ENCODE data around the gene KAT2B.

KAT2B gene

DNA sequence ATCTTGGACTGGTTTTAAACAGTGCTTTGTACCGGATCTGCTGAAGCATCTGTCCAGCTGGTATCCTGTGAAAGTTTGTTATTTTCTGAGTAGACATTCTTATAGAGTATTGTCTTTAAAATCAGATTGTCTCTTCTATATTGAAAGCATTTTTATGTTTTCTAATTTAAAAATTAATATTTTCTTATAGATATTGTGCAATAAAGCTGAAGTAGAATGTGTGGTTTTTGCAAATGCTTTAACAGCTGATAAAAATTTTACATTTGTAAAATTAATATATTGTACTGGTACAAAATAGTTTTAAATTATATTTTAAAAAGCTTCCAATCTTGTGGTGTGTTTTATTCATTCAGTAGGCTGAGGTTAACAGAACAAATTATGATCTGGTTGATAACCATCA, 113.8 kb downstream of the KAT2B start:
- DNase-seq, result no peak

DNA sequence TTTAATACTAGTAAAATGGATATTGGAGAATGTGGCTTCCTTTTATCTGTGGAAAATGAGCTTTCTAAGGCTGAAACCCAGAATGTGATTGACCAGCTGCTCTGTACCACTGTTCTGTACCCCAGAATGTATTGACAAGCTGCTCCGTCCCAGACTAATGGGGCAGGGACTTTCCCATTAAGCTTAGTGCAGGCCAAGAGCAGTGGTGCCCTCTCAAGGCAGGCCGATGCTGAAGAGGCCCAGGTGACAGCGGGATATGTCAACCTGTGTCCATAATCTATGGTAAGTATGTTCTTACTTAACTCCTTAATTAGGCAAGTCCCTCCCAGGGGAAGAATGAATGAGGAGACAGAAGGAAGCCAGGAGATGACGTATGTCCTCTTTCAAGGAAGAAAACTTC, 114.7 kb downstream of the KAT2B start:
- no peak for DNase-seq

DNA sequence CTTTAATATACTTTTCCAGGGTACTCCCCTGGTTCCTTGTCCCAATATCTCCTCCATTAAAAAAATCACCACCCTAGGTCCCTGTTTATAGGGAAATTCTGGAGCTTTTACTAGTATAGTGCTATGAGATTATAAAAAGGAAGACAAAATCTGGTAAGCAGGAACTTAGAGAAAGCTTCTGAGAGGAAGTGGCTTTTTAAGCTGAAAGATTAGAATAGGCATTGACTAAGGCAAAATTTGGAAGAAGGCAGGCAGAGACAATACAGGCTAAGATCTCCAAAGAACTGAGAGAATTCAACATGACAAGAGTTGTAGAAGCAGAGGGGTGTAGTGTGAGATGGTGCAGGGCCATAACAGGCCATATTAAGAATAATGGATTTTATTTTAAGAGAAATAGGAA, 120.0 kb downstream of the KAT2B start:
- DNase-seq, result no peak

DNA sequence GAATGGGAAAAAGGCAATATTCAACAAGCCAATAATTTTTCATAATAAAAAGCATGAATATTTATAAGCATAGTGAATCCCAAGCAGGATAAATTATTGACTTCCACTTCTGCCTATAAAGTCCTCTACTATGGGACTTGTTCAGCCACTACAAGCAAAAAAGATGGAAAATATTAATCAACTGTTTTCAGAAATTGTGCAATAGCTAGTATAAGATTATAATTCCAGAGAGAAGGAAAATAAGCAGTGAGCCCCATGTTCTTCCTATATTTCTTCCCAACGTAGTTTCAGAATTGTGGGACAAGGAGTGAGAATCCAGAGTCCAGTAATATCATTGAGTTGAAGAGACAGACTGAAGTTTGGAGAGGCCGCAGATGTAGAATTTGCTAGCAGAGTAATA, 121.5 kb downstream of the KAT2B start:
- no peak for DNase-seq

DNA sequence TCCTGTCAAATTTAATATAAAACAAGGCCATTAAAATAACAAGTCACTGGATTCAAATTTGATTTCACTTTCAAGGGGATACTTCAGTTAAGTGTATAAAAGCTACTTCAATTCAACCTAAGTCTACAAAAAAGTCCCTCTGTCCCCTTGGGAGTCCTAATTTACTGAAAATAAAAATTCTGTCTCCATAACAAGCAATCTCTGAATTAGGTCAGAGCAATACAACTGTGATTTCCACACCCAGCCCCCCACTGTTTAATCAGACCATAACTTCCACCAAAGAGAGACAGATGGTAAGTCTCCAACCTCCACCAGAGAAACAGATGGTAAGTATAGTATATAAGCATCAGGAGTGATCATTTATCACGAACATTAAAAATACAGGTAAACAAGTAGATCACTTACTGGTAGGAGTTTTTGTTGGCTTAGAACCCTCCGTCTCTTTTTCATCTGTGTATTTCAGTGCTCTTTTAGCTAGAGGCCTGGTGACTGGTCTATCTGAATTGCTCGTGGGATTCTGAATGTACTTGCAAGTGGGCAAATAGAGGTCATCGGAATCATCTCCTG, 133.7 kb downstream of the KAT2B start:
- no peak for DNase-seq

DNA sequence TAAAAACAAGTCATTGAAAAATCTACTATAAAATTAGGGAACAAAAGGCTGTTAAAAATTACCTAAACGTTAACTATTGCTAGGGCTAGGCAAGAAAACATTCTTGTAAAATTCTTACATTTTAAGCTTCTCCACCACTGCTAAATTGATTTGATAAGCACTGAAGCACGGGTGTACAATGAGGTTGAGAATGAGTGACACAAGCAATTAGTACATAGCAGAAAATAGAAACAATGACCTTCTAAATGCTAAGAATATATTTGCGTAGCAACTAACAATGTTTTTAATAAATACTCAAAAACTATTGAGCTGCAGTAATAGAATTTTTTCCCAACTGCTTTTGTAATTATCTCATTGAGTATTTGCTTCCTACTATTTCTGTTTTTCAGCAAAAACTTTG, 141.0 kb downstream of the KAT2B start:
- no peak for DNase-seq

DNA sequence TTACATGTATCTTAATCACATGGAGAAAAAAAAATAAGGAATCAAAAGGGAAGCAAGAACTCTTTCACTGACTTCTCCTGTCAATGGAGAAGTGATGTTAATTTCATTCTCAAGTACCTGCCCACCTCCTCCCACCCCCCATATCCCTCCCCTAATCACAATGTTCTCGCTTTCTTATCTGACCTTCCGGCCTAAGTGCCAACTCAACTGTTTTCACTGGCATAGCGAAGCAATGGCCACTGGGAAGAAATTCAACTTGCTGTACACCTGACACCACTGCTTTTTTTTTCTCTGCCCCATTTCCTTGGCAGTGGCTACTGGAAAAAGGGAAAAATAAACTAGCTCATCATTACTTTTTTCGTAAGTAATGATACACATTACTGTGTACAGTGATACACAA, 142.0 kb downstream of the KAT2B start:
- DNase-seq, result no peak

DNA sequence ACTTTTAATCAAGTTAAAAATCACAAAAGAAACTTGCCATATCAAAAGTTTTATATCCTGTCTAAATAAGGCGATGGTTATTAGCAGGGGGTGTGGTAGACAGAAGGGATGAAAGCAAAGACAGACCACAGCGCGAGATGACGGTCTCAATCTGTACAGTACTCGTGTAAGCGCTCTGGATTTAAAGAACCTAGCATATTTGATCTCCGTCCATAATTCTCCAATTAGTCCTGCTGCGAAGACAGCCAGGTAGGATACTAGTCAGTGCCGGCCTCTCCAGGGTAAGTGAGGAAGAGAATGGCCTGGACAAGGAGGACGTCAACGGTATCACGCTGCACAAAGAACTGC, 145.1 kb downstream of the KAT2B start:
- peak; percentile 11 for DNase-seq

DNA sequence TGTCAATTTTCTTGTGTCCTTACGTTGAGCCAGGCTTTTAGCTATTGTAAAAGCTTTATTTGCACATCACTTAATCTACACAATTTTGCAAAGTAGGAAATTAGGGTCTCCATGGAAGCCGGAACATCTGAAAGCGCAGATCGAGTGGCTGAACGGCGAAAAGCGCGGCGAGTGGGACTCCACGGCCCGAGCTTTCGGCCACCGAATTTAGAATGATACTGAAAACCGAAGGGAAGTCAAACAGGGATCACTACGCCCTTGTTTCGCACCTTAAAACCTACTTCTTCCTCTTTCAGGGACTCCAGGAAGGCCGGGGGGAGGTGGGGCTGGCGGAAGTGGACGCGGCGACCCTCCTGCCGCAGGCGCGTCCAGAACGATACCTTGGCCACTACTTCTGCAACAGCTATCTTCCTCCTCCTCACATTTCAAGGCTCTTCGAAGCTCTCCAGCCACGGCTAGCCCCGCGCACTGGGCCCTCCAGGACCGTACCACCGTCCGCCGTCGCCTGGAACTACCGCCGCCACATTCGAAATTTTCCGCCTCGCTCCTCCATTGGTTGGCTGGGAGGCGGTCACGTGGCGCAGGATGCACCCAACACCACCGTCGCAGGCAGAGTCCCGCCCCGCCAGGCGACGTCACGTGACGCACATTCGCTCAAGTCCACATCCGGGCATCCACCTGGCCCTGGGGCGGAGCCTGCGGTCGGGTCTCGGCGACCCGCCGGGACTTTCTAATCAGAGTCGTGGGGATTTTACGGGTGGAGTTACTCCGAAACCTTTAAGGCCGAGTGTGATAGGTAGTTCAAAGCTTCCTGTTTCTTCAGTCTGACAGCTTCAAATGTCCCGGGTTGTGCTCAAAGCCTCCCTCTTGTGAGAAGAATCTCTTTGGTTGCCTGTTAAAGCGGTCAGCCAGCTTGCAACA, 145.7 kb downstream of the KAT2B start, which contains the start of gene SGO1:
TSS of gene SGO1 (minus strand) at position 528 of the 921 bp plus-strand sequence. CDS start 2,179 bp downstream, outside the sequence.
- peak; percentile 94 for DNase-seq

DNA sequence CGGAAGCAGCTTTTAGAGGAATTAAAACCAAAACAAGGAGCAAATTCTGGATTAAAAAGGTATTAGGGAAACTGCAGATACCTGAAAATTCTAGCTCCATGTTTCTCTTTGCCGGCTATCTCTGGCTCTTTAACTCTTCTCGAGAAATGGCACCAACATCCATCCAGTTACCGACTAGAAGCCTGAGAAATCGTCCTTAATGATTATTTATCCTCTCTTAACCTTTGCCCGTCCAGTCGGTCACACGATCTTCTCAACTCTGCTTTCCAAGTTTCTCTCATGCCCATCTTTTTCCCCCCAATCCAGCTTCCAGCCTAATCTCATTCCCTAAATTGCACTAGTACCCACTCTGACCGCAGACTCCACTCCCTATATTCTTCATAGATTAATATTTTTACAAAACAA, 146.4 kb downstream of the KAT2B start:
- no peak for DNase-seq

DNA sequence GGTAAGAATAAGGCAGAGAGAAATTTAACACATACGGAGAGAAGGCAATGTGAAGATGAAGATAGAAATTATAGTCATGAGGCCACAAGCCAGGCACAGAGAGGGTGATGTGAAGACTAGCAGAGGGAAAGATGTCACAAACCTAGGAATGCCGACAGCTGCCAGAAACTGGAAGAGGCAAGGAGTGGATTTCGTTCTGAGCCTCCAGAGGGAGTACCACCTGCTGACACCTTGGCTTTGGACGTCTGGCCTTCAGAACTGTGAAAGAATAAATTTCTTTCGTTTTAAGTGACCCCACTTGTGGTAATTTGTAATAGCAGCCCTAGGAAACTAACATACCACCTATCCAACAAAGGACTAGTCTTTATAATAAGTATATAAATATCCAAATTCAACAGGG, 150.7 kb downstream of the KAT2B start:
- DNase-seq, result no peak

DNA sequence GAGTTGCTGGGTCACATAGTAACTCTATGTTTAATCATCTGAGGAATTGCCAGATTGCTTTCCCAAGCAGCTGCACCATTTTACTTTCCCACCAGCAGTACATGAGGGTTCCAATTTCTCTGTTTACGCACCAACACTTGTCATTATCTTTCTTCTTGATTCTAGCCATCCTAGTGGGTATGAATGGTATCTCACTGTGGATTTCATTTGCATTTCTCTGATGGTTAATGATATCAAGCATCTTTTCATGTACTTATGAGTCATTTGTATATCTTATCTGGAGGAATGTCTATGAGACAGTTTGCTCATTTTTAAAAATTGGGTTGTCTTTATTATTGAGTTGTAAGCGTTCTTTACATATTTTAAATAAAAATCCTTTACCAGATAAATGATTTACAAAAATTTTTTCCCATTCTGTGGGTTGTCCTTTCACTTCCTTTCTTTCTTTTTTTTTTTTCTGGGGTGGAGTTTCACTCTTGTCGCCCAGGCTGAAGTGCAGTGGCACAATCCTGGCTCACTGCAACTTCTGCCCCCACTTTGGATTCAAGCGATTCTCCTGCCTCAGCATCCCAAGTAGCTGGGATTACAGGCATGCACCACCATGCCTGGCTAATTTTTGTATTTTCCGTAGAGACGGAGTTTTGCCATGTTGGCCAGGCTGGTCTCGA, 154.7 kb downstream of the KAT2B start:
- no peak for DNase-seq

DNA sequence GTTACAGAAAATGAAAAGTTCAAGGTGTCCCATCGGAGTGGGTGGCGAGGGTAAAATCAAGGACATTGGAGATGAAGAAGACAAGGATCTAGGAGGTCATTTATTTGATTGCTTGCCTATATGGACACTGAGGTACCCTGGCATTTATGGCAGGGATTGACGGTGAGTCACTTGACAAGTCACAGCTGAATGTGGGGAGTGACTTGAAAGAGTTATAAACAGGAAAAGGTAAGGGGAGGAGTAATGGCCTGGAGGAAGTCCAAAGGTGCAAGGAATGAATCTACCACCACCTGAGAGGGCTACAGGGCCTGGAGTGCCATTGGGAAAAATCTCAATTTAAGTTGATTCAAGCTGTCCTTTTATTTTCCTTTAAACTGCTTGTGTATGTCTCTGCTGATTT, 157.5 kb downstream of the KAT2B start:
- no peak for DNase-seq

DNA sequence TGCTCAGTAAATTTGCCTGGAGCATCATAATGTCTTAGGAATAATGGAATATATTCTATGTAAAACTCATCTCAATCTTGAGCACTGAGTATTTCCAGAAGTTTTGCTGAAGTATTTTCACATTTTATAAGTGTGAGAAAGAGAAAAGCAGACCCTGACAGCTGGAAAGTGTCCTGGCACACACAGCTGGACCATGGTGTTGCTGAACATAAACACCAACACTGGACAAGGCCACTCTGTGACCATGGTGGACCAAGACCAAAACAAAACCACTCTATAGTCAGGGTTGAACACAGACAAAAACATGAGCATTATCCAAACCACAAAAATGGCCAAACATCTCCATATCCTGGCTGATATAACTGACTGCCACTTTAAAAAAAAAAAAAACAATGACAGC, 160.9 kb downstream of the KAT2B start:
- DNase-seq, result no peak

Data from NCI-H2029 treated with DMSO at 0.1 percent for 48 hours (cell line).